K562 (cell line): ENCODE results near the gene UCP3. TPM values are rescaled to one million over a fixed set of nuclear protein-coding genes. Genes with fewer than 3 reads are reported as not detected.

ENCODE experiments used
- KDM2B ChIP-seq: fragments of 250-450 bp; sonication (Bioruptor Pico); IDR thresholded peaks from 2 replicates; pipeline ENCODE4 v1.8.0; 2021; ENCODE audit warnings: mild to moderate bottlenecking, moderate library complexity
- NFXL1 ChIP-seq: fragments of 450-650 bp; formaldehyde crosslinking; IDR thresholded peaks from 2 replicates; pipeline ENCODE4 v1.4.0; 2021; ENCODE audit warnings: mild to moderate bottlenecking
- PYGO2 ChIP-seq: fragments of 450-650 bp; IDR thresholded peaks from 2 replicates; pipeline ENCODE4 v1.6.1; 2016; ENCODE audit warnings: mild to moderate bottlenecking, missing genetic modification characterization, moderate library complexity, missing compliant biosample characterization
- RAD21 ChIP-seq, 2 experiments: fragments of 250-450 bp in 1 of 2; fragments of 450-650 bp in 1 of 2; sonication (Bioruptor Pico) in 1 of 2; formaldehyde crosslinking in 1 of 2; IDR thresholded peaks in 1 of 2; conservative IDR thresholded peaks in 1 of 2; 2 replicates each; pipeline versions ENCODE4 v1.4.0 to v1.8.0; 2020 to 2022; ENCODE audit warnings: mild to moderate bottlenecking in 2 of 2, moderate library complexity in 1 of 2
- RREB1 ChIP-seq: fragments of 250-450 bp; sonication (Bioruptor Pico); IDR thresholded peaks from 2 replicates; pipeline ENCODE4 v1.4.0; 2020
- SRSF3 ChIP-seq: fragments of 200-400 bp; formaldehyde crosslinking; IDR thresholded peaks from 2 replicates; pipeline ENCODE4 v1.6.1; 2016; ENCODE audit warnings: mild to moderate bottlenecking, low read length, moderate library complexity; ENCODE audit not compliant: insufficient read depth
- TCF7 ChIP-seq: sonication (generic); IDR thresholded peaks from 2 replicates; pipeline ENCODE4 v1.6.1; 2016; ENCODE audit warnings: antibody characterized with exemption, borderline replicate concordance
- TCFL5 ChIP-seq: fragments of 250-450 bp; sonication (Bioruptor Pico); conservative IDR thresholded peaks from 2 replicates; pipeline ENCODE4 v1.6.1; 2021; ENCODE audit warnings: mild to moderate bottlenecking, moderate library complexity, matching md5 sums
- ZNF347 ChIP-seq: fragments of 450-650 bp; formaldehyde crosslinking; IDR thresholded peaks from 2 replicates; pipeline ENCODE4 v1.4.0; 2020; ENCODE audit warnings: low read depth, mild to moderate bottlenecking, moderate library complexity
- ZNF407 ChIP-seq: fragments of 450-650 bp; IDR thresholded peaks from 2 replicates; pipeline ENCODE4 v1.6.1; 2016; ENCODE audit warnings: low read depth
- ZNF778 ChIP-seq: fragments of 450-650 bp; formaldehyde crosslinking; IDR thresholded peaks from 2 replicates; pipeline ENCODE4 v1.4.0; 2020; ENCODE audit warnings: mild to moderate bottlenecking, moderate library complexity
- polyA plus RNA-seq, 8 experiments: library from polyadenylated mRNA; depleted of rRNA in 4 of 8; stranded (reverse) in 5 of 8; unstranded in 3 of 8; fragments of >200 nt; fragmentation: Nextera tagmentation in 2 of 8; fragmentation: Illumina TruSeq in 1 of 8; extraction: Ambion mirVana in 2 of 8; extraction: Trizol in 1 of 8; gene quantifications; 2 replicates each; pipeline versions ENCODE4 v1.2.1 to v1.2.3, GENCODE V29; 2011 to 2014; ENCODE audit warnings: inconsistent platforms in 1 of 8, missing spikeins in 1 of 8
- total RNA-seq, 7 experiments: library from RNA; depleted of rRNA in 6 of 7; stranded (reverse); fragments of >200 nt in 6 of 7; fragmentation: Illumina TruSeq in 2 of 7; extraction: Trizol in 2 of 7; gene quantifications; 2 replicates each; pipeline versions ENCODE4 v1.2.1 to v1.2.3, GENCODE V29; 2011 to 2021; ENCODE audit warnings: low replicate concordance in 1 of 7

The UCP3 gene
- total and polyA plus RNA-seq, 9 of the 15 experiments (the other 6 are each of a cell fraction or from before 2014, with no cell fraction given): 0.05 to 0.65 (median 0.25) TPM; not detected in 2

DNA sequence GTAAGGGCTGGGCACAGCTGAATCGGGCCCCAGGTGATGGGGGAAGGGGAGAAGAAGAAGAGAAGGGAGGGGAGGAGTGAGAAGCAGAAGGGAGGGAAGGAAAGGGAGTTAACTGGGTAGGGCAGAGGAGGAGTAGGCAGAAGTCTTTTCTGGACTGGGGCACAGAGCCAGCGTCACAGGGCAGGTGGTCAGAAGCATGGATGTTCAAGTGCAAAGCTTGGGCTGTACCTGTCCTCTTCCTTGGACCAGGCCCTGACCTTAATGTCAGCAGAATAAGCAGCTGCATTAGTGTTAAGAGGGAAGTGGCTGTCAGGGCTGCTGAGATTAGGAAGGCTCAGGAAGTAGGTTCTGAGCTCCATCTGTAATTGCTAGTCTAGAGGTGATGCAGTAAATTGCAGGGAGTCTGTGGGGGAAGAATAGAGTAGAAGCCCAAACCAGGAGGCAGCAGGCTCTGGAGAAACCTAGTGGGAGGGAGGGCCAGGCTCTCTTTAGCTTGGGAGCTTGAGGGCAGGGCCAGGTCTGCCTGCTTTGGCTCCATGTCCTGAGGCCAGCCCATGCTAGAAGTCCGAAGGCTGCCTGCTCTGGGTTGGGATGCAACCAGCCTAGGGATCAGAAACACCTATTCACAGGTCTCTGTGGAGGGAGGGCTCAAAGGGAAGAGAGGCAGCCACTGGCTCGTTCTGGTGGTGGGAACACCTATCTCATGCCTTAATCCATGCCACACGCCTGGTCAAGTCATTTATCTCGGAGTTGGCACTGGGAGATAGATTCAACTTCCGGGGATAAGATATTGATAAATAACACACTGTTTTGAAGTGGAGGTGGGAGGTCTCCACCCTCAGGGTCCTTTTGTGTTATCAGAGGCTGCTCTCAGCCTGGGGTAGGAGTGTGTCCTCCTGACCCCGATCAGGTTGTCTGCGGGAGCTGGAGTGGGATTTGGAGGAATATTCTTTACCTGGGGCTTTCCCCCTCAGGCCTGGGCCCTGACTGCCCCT lies 1.7 kb upstream of the UCP3 start (continued):
- TF ChIP-seq ZNF407 (no peak), NFXL1 (CRISPR knock-in tag) (no peak), TCF7 (no peak), RREB1 (CRISPR knock-in tag) (no peak), ZNF347 (no peak), KDM2B (no peak), ZNF778 (CRISPR knock-in tag) (no peak), SRSF3 (no peak), PYGO2 (tag) (no peak), TCFL5 (CRISPR knock-in tag) (no peak), RAD21 (CRISPR knock-in tag; conservative IDR thresholded peaks at IDR 0.05 in 1 of 2, IDR thresholded peaks at IDR 0.05 in 1 of 2) (peak in 1 of 2 experiments; percentile 21; a peak in 1 of 4 replicates)
